ENCODE data around the gene TRIM26.

The TRIM26 gene

GRCh38 chr6:30162265-30163089, 50.7 kb downstream of the TRIM26 start:
- Histone ChIP-seq H3K4me1 (ENCODE audit: control insufficient read depth, insufficient read depth, low read length) (no peaks in the 10 kb centered on the region), H3K9me3 (ENCODE audit: control insufficient read depth, low read length) (no peaks in the 10 kb centered on the region), H3K27me3 (ENCODE audit: control insufficient read depth, insufficient read depth, low read length, poor library complexity, severe bottlenecking) (peaks cover 3% of the 10 kb centered on the region), H3K4me3 (ENCODE audit: insufficient read depth, low read depth, low read length) (no peak overlapping the region), H3K27ac (ENCODE audit: insufficient read depth, low read depth, low read length, poor library complexity, severe bottlenecking) (no peak overlapping the region), H3K36me3 (ENCODE audit: control insufficient read depth, insufficient read depth, low read length) (no peaks in the 10 kb centered on the region)
- WGBS, 2 experiments: 92% methylated on average over 10 of the region's 12 CpGs

- Histone ChIP-seq H3K4me3 (ENCODE audit: insufficient read depth, low read depth, low read length) (no peak within 1 kb of the TSS), H3K9me3 (ENCODE audit: control insufficient read depth, low read length) (no peaks in the 10 kb centered on the region), H3K36me3 (ENCODE audit: control insufficient read depth, insufficient read depth, low read length) (no peaks in the 10 kb centered on the region), H3K27ac (ENCODE audit: insufficient read depth, low read depth, low read length, poor library complexity, severe bottlenecking) (no peak within 1 kb of the TSS), H3K27me3 (ENCODE audit: control insufficient read depth, insufficient read depth, low read length, poor library complexity, severe bottlenecking) (no peaks in the 10 kb centered on the region), H3K4me1 (ENCODE audit: control insufficient read depth, insufficient read depth, low read length) (no peaks in the 10 kb centered on the region)
- 88 to 89% methylated on average over 4 of the region's 4 CpGs for WGBS, 2 experiments
Measured at GRCh38 chr6:30160785-30161531, 52.2 kb downstream of the TRIM26 start, which contains the start of gene TRIM10. Gene TRIM10 (minus strand): TSS chr6:30161211. CDS start chr6:30160858, 353 bp downstream.

GRCh38 chr6:30160008-30160784, 53.0 kb downstream of the TRIM26 start:
- WGBS, 2 experiments: 90% methylated on average over 17 of the region's 17 CpGs
- Histone ChIP-seq H3K27ac (ENCODE audit: insufficient read depth, low read depth, low read length, poor library complexity, severe bottlenecking) (no peak overlapping the region), H3K4me3 (ENCODE audit: insufficient read depth, low read depth, low read length) (no peak overlapping the region), H3K9me3 (ENCODE audit: control insufficient read depth, low read length) (no peaks in the 10 kb centered on the region), H3K27me3 (ENCODE audit: control insufficient read depth, insufficient read depth, low read length, poor library complexity, severe bottlenecking) (no peaks in the 10 kb centered on the region), H3K36me3 (ENCODE audit: control insufficient read depth, insufficient read depth, low read length) (no peaks in the 10 kb centered on the region), H3K4me1 (ENCODE audit: control insufficient read depth, insufficient read depth, low read length) (no peaks in the 10 kb centered on the region)

GRCh38 chr6:30158475-30159040, 54.6 kb downstream of the TRIM26 start:
- Histone ChIP-seq H3K36me3 (ENCODE audit: control insufficient read depth, insufficient read depth, low read length) (no peaks in the 10 kb centered on the region), H3K4me3 (ENCODE audit: insufficient read depth, low read depth, low read length) (no peak overlapping the region), H3K27ac (ENCODE audit: insufficient read depth, low read depth, low read length, poor library complexity, severe bottlenecking) (no peak overlapping the region), H3K4me1 (ENCODE audit: control insufficient read depth, insufficient read depth, low read length) (no peaks in the 10 kb centered on the region), H3K9me3 (ENCODE audit: control insufficient read depth, low read length) (no peaks in the 10 kb centered on the region), H3K27me3 (ENCODE audit: control insufficient read depth, insufficient read depth, low read length, poor library complexity, severe bottlenecking) (no peaks in the 10 kb centered on the region)
- WGBS, 2 experiments: 72 to 82% methylated on average over 3 of the region's 3 CpGs

GRCh38 chr6:30157999-30158398, 55.2 kb downstream of the TRIM26 start:
- Histone ChIP-seq H3K27ac (ENCODE audit: insufficient read depth, low read depth, low read length, poor library complexity, severe bottlenecking) (no peak overlapping the region), H3K27me3 (ENCODE audit: control insufficient read depth, insufficient read depth, low read length, poor library complexity, severe bottlenecking) (no peaks in the 10 kb centered on the region), H3K4me1 (ENCODE audit: control insufficient read depth, insufficient read depth, low read length) (no peaks in the 10 kb centered on the region), H3K36me3 (ENCODE audit: control insufficient read depth, insufficient read depth, low read length) (no peaks in the 10 kb centered on the region), H3K9me3 (ENCODE audit: control insufficient read depth, low read length) (no peaks in the 10 kb centered on the region), H3K4me3 (ENCODE audit: insufficient read depth, low read depth, low read length) (no peak overlapping the region)
- 83 to 95% methylated on average over 2 of the region's 2 CpGs for WGBS, 2 experiments

GRCh38 chr6:30157581-30157980, 55.6 kb downstream of the TRIM26 start:
- Histone ChIP-seq H3K9me3 (ENCODE audit: control insufficient read depth, low read length) (no peaks in the 10 kb centered on the region), H3K27ac (ENCODE audit: insufficient read depth, low read depth, low read length, poor library complexity, severe bottlenecking) (no peak overlapping the region), H3K4me1 (ENCODE audit: control insufficient read depth, insufficient read depth, low read length) (no peaks in the 10 kb centered on the region), H3K4me3 (ENCODE audit: insufficient read depth, low read depth, low read length) (no peak overlapping the region), H3K27me3 (ENCODE audit: control insufficient read depth, insufficient read depth, low read length, poor library complexity, severe bottlenecking) (no peaks in the 10 kb centered on the region), H3K36me3 (ENCODE audit: control insufficient read depth, insufficient read depth, low read length) (no peaks in the 10 kb centered on the region)

- 94% methylated on average over 9 of the region's 9 CpGs for WGBS, 2 experiments
- H3K4me1 ChIP-seq (ENCODE audit: control insufficient read depth, insufficient read depth, low read length): no peaks in the 10 kb centered on the region
- H3K9me3 ChIP-seq (ENCODE audit: control insufficient read depth, low read length): no peaks in the 10 kb centered on the region
- H3K36me3 ChIP-seq (ENCODE audit: control insufficient read depth, insufficient read depth, low read length): no peaks in the 10 kb centered on the region
- no peak overlapping the region for H3K4me3 ChIP-seq (ENCODE audit: insufficient read depth, low read depth, low read length)
- no peak overlapping the region for H3K27ac ChIP-seq (ENCODE audit: insufficient read depth, low read depth, low read length, poor library complexity, severe bottlenecking)
- no peaks in the 10 kb centered on the region for H3K27me3 ChIP-seq (ENCODE audit: control insufficient read depth, insufficient read depth, low read length, poor library complexity, severe bottlenecking)
Measured at GRCh38 chr6:30156774-30157173, 56.4 kb downstream of the TRIM26 start.

- Histone ChIP-seq H3K4me1 (ENCODE audit: control insufficient read depth, insufficient read depth, low read length) (no peaks in the 10 kb centered on the region), H3K4me3 (ENCODE audit: insufficient read depth, low read depth, low read length) (no peak overlapping the region), H3K27me3 (ENCODE audit: control insufficient read depth, insufficient read depth, low read length, poor library complexity, severe bottlenecking) (no peaks in the 10 kb centered on the region), H3K9me3 (ENCODE audit: control insufficient read depth, low read length) (no peaks in the 10 kb centered on the region), H3K27ac (ENCODE audit: insufficient read depth, low read depth, low read length, poor library complexity, severe bottlenecking) (no peak overlapping the region), H3K36me3 (ENCODE audit: control insufficient read depth, insufficient read depth, low read length) (no peaks in the 10 kb centered on the region)
- WGBS, 2 experiments: 80 to 100% methylated on average over 3 to 4 of the region's 4 CpGs
Measured at GRCh38 chr6:30156262-30156599, 57.0 kb downstream of the TRIM26 start.

- 93 to 100% methylated on average over 2 of the region's 2 CpGs for WGBS, 2 experiments
- no peak overlapping the region for H3K4me3 ChIP-seq (ENCODE audit: insufficient read depth, low read depth, low read length)
- no peaks in the 10 kb centered on the region for H3K9me3 ChIP-seq (ENCODE audit: control insufficient read depth, low read length)
- H3K27ac ChIP-seq (ENCODE audit: insufficient read depth, low read depth, low read length, poor library complexity, severe bottlenecking): no peak overlapping the region
- H3K27me3 ChIP-seq (ENCODE audit: control insufficient read depth, insufficient read depth, low read length, poor library complexity, severe bottlenecking): no peaks in the 10 kb centered on the region
- no peaks in the 10 kb centered on the region for H3K36me3 ChIP-seq (ENCODE audit: control insufficient read depth, insufficient read depth, low read length)
- H3K4me1 ChIP-seq (ENCODE audit: control insufficient read depth, insufficient read depth, low read length): no peaks in the 10 kb centered on the region
Measured at GRCh38 chr6:30155520-30156261, 57.5 kb downstream of the TRIM26 start.
